ENCODE data around the gene LRRK1.

The LRRK1 gene

GRCh38 chr15:101024706-101025500, 105.7 kb downstream of the LRRK1 start:
- DNase-seq (ENCODE audit: low read depth), result no peak

DNA sequence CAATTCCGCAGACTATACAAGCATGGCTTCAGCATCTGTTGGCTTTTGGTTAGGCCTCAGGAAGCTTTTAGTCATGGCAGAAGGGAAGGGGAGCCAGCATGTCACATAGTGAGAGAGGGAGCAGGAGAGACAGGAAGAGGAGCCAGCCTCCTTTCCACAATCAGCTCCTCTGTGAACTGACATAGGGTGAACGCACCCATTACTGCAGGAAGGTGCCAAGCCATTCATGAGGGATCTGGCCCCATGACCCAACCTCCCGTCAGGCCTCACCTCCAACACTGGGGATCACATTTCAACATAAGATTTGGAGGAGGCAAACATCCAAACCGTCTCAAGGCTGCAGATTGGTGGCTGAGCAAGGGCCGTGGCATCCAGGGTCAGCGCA, 106.3 kb downstream of the LRRK1 start:
- DNase-seq (ENCODE audit: low read depth), result no peak

DNA sequence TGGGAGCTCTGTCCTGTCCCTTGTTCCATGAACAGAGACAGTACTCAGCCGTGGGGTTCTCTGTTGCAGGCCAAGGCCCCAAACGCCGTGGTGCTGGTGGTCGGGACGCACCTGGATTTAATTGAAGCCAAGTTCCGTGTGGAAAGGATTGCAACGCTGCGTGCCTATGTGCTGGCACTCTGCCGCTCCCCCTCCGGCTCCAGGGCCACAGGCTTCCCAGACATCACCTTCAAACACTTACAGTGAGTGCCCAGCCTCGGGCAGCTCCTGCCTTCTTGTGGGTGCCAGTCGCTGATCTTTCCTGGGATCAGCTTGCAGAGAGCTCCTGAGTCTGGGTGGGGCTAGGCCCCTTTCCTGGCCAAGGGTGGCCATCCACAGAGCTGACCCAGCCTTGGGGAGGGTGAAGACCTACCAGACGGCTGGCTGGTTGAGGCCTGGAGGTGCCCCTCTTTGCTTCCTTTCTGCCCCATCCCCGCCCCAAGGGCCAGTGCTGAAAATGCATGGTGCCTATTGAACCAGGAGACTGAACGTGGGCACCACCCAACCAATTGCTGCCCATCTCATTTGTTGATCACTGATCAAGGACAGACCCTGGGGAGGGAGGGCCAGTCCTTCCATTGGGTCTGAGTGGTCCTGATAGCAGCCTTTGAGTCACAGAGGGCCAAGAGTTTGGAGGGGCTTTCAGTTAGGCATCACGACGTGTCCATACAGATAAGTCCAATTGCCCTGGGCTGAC, 106.9 kb downstream of the LRRK1 start:
- no peak for DNase-seq (ENCODE audit: low read depth)

GRCh38 chr15:101026656-101027272, 107.6 kb downstream of the LRRK1 start:
- DNase-seq (ENCODE audit: low read depth), result no peak

DNA sequence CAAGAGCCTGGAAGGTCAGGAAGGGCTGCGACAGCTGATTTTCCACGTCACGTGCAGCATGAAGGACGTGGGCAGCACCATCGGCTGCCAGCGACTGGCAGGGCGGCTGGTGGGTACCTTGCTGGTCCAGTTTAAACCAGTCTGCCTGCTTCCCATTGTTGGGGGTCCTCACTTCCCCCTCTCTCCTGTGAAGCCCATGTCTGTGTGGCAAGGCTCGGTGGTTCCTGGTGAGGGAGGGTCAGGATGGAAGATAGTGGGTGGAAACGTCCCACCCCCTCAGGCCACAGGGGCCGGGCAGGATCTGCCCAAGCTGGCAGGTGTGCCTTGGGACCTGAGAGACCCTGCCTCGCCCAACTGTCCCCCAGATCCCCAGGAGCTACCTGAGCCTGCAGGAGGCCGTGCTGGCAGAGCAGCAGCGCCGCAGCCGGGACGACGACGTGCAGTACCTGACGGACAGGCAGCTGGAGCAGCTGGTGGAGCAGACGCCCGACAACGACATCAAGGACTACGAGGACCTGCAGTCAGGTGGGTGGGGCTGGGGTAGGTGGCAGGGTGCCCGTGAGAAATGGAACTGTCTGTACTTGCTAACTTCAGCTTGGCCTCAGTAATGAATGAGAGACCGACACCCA, 108.2 kb downstream of the LRRK1 start:
- no peak for DNase-seq (ENCODE audit: low read depth)

- no peak for DNase-seq (ENCODE audit: low read depth)
These were observed 108.8 kb downstream of the LRRK1 start for GRCh38 chr15:101027920-101028319.

DNA sequence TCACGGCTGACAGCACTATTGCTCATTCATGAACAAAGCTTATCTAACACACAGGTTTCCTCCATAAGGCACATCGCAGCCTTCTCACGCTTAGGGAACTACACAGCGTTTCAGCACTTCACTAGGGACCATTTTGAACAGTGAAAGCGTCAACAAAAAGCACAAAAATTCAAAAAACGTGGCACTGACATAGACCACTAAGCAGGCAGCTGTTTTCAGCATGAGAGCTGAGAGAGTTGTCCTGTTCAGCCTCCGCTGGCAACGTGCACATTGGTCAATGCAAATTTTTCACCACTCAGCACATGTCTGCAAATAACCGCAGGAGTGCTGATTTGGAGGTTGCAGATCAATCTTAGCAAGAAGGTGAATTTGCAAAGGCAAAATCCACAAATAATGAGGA, 109.2 kb downstream of the LRRK1 start:
- DNase-seq (ENCODE audit: low read depth), result no peak

GRCh38 chr15:101028772-101029438, 109.7 kb downstream of the LRRK1 start:
- DNase-seq (ENCODE audit: low read depth), result no peak

GRCh38 chr15:101029971-101030661, 111.0 kb downstream of the LRRK1 start:
- no peak for DNase-seq (ENCODE audit: low read depth)

DNA sequence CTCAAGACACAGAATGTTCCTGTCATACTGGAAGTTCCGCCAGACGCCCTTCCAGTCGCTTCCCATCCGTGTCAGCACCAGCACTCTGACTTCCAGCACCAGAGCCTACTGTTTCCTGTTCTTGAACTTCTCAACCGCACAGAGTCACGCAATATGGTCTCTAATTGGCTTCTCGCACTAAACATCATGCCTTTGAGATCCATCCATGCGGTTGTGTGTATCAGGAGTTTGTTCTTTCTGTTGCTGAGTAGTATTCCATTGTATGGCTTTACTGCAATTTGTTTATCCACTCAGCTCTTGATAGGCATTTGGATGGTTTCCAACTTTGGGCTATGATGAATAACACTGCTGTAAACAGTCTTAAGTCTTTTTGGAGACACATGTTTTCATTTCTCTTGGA, 112.1 kb downstream of the LRRK1 start:
- no peak for DNase-seq (ENCODE audit: low read depth)

- no peak for DNase-seq (ENCODE audit: low read depth)
These were observed 114.6 kb downstream of the LRRK1 start for GRCh38 chr15:101033801-101034200.

- DNase-seq (ENCODE audit: low read depth), result no peak
These were observed 116.5 kb downstream of the LRRK1 start for GRCh38 chr15:101035611-101036010.

DNA sequence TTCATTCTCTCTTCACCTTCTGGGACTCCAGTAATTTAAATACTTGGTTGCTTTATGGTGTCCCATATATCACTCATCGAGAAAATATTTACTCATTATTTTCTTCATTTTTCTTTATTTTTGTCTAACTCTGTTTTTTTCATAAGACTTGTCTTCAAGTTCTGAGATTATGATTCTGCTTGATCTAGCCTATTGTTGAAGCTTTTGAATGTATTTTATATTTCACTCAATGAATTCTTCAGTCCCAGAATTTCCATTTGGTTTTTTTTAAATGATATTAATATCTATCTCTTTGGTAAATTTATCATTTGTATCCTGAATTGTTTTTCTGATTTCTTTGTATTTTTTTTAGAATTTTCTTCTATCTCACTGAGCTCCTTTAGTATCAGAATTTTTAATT, 117.0 kb downstream of the LRRK1 start:
- DNase-seq (ENCODE audit: low read depth), result no peak

DNA sequence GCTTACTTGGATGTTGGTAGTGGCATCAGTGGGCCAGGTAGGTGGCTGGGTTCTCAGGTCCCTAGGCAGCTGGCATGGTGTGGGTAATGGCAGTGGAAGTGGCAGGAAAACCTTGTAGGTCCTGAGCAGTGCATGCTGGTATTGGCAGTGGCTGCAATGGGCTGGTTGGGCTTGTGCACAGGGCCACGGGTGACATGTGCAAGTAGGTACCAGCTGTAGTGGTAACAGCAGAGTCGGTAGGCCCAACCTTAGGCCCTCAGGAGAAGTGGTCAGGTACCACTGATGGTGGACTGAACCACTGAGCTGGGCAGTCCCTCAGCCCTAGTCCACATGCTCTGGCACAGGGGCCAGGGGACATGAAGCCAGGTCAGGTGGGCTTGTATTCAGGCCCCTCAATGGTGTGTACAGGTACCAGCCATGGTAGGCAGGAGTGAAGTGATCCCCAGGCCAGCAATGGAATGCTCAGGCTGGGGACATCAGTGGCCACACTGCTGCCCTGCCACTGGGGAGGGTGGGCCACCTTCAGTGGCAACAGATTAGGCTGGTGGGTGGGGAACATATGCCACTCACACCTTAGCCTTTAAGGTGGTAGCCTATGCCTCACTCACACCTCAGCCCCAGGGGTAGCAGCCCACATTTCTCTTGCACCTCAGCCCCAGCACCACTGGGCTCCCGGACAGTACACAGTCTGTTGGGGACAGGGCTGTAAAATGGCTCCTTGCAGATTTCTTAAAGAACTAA, 118.1 kb downstream of the LRRK1 start:
- DNase-seq (ENCODE audit: low read depth), result no peak

- no peak for DNase-seq (ENCODE audit: low read depth)
These were observed 119.3 kb downstream of the LRRK1 start for GRCh38 chr15:101038327-101039003.

DNA sequence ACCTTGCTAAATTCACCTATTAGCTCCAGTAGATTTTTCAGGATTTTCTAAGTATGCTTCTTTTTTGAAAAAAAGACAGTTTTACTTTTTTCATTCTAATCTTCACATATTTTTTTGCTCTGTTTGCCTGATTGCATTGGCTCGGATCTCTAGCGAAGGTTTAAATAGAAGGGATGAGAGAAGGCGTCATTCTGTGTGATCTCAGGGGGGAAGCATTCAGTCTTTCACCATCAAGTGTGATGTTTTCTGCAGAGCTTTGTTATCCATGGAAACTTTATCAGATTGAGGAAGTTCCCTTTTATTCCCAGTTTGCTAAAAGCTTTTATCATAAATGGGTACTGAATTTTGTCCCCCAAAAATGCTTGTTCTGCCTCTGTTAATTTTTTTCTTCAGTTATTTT, 120.3 kb downstream of the LRRK1 start:
- DNase-seq (ENCODE audit: low read depth), result no peak

GRCh38 chr15:101042320-101042719, 123.2 kb downstream of the LRRK1 start:
- DNase-seq (ENCODE audit: low read depth), result no peak

- DNase-seq (ENCODE audit: low read depth), result no peak
These were observed 123.9 kb downstream of the LRRK1 start for GRCh38 chr15:101043011-101043410.

DNA sequence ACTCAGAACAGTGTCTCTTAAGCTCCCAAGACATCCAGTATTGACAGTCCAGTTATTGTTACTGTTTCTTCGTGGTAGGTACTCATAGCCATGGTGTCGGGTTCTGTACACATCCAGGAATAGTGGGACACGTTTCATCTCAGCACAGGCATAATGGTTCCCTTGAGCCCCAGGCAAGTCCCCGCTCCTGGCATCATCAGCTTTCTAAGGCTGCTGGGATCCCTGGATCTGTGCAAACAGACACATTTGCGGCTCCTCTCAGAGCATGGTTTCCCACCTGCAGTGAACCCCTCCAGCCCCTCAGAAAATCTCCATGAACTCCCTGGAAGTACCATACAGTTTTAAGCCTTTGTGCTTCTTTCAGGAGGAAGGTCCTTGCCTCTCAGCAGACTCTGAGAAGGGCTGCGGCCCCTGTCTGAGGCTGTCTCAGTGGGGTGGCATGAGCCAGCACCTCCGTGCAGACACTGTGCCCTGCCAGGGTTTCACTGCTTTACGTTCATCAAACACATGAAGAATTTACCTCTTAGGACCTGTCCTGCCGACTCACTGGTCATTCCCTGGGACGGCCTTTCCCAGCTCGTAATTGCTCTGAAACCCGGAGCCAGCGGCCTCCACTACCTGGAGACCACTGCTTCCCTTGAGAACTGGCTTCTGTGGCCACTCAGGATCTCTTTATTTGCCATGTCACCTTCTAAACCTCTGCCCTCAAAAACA, 124.9 kb downstream of the LRRK1 start:
- no peak for DNase-seq (ENCODE audit: low read depth)

Measured in T-helper 22 cell (primary cell).